K562 (cell line): ENCODE measurements around the gene RHEB. TPM values are rescaled to one million over a fixed set of nuclear protein-coding genes. Genes with fewer than 3 reads are reported as not detected.

ENCODE experiments used
- ATAC-seq: fragments of 200-7000 bp; cut with Tn5 transposase; 3 replicates; pipeline ENCODE4 v1.9.1; 2020; ENCODE audit warnings: moderate library complexity
- BruUV-seq: library from RNA; stranded (reverse); fragments of 400-500 nt; replicated peaks from 2 replicates; lab custom pipeline; 2021; lab: Mats Ljungman, UMichigan
- CTCF ChIA-PET: fragments of 300-600 bp; formaldehyde crosslinking; extraction: SDS; loops from one replicate; lab custom pipeline; 2021; ENCODE audit warnings: low intra/inter-chr PET ratio; lab: Yijun Ruan, JAX
- POLR2A ChIA-PET: fragments of 300-600, 350-650 bp; sonication (Branson Sonifier 250); formaldehyde crosslinking; extraction: SDS; loops from one replicate; lab custom pipeline; 2021; ENCODE audit warnings: antibody characterized with exemption, inconsistent platforms; lab: Yijun Ruan, JAX
- DNase-seq, 4 experiments: peaks; one replicate each; pipeline versions ENCODE4 v3.0.0 to v3.0.0-alpha.2; 2011 to 2018; ENCODE audit warnings: low spot score in 3 of 4, mixed read lengths in 3 of 4; ENCODE audit errors: extremely low read depth in 1 of 4
- FAIRE-seq: peaks from 2 replicates; lab custom pipeline; 2011; peaks lifted over from hg19 to GRCh38; lab: Jason Lieb, UNC
- H2AFZ ChIP-seq: 2 replicates; pipeline ENCODE4 v1.6.0; 2011; ENCODE audit warnings: low read depth, low read length, control low read depth, inconsistent platforms
- H3K27ac ChIP-seq: fragments of 200-600 bp; 3 replicates; pipeline ENCODE4 v1.8.0; 2011; ENCODE audit warnings: low read depth, mild to moderate bottlenecking, control low read depth, inconsistent platforms, low read length, moderate library complexity, mixed read lengths; ENCODE audit errors: extremely low read depth
- H3K27me3 ChIP-seq, 2 experiments: fragments of 300-600 bp in 1 of 2; 2 replicates in 1 of 2; 3 replicates in 1 of 2; pipeline versions ENCODE4 v1.6.0 to v1.8.0; 2011; ENCODE audit warnings: inconsistent platforms in 2 of 2, low read length in 2 of 2, mild to moderate bottlenecking in 1 of 2, mixed read lengths in 1 of 2, moderate library complexity in 1 of 2; ENCODE audit not compliant: control insufficient read depth in 2 of 2, insufficient read depth in 2 of 2
- H3K36me3 ChIP-seq: fragments of 300-600 bp; 3 replicates; pipeline ENCODE4 v1.8.0; 2011; ENCODE audit warnings: mild to moderate bottlenecking, low read length, inconsistent platforms; ENCODE audit not compliant: control insufficient read depth, insufficient read depth
- H3K4me1 ChIP-seq, 2 experiments: fragments of 200-600 bp in 1 of 2; replicated peaks in 1 of 2; 2 replicates in 1 of 2; 3 replicates in 1 of 2; pipeline versions ENCODE4 v1.5.1 to v1.8.0; 2011; ENCODE audit warnings: inconsistent platforms in 2 of 2, low read length in 2 of 2, mild to moderate bottlenecking in 1 of 2, mixed read lengths in 1 of 2, moderate library complexity in 1 of 2; ENCODE audit not compliant: control insufficient read depth in 2 of 2, insufficient read depth in 2 of 2
- H3K4me2 ChIP-seq: 2 replicates; pipeline ENCODE4 v1.6.1; 2011; ENCODE audit warnings: low read length, control low read depth, inconsistent platforms, mixed read lengths; ENCODE audit not compliant: insufficient read depth
- H3K4me3 ChIP-seq: fragments of 200-600 bp; sonication (generic), shearing (Covaris generic); 2 replicates; pipeline ENCODE4 v1.5.1; 2016; ENCODE audit warnings: control low read depth, inconsistent platforms
- H3K79me2 ChIP-seq: fragments of 200-600 bp; 3 replicates; pipeline ENCODE4 v1.8.0; 2011; ENCODE audit warnings: low read length, inconsistent platforms; ENCODE audit not compliant: control insufficient read depth, insufficient read depth
- H3K9ac ChIP-seq, 2 experiments: 2 replicates each; pipeline versions ENCODE4 v1.6.0 to v1.6.1; 2011; ENCODE audit warnings: low read depth in 2 of 2, low read length in 2 of 2, control low read depth in 1 of 2, inconsistent platforms in 1 of 2, mild to moderate bottlenecking in 1 of 2, mixed read lengths in 1 of 2; ENCODE audit not compliant: insufficient read depth in 1 of 2
- H3K9me1 ChIP-seq: one replicate; pipeline ENCODE4 v1.6.0; 2011; ENCODE audit warnings: inconsistent platforms, mild to moderate bottlenecking, low read length, moderate library complexity; ENCODE audit not compliant: control insufficient read depth, insufficient read depth
- H3K9me3 ChIP-seq: replicated peaks from 2 replicates; pipeline ENCODE4 v1.5.1; 2011; ENCODE audit warnings: low read depth, low read length, inconsistent platforms; ENCODE audit not compliant: control insufficient read depth, insufficient read depth
- H4K20me1 ChIP-seq: replicated peaks from 2 replicates; pipeline ENCODE4 v1.6.1; 2011; ENCODE audit warnings: low read length, inconsistent platforms, mixed read lengths; ENCODE audit not compliant: control insufficient read depth, insufficient read depth
- ELF2 ChIP-seq: fragments of 250-450 bp; sonication (Bioruptor Pico); IDR thresholded peaks from 2 replicates; pipeline ENCODE4 v1.5.0; 2021; ENCODE audit warnings: mild to moderate bottlenecking
- KDM5B ChIP-seq: fragments of 200-600 bp; sonication (generic); IDR thresholded peaks from 2 replicates; pipeline ENCODE4 v1.6.1; 2012; ENCODE audit warnings: low read depth, mild to moderate bottlenecking, moderate library complexity, low read length, control low read depth, inconsistent platforms; ENCODE audit not compliant: insufficient replicate concordance
- MCM5 ChIP-seq: fragments of 450-650 bp; IDR thresholded peaks from 2 replicates; pipeline ENCODE4 v1.6.1; 2016; ENCODE audit warnings: low read depth
- SUPT5H ChIP-seq: fragments of 450-650 bp; IDR thresholded peaks from 2 replicates; pipeline ENCODE4 v1.6.1; 2016
- TAF9B ChIP-seq: fragments of 450-650 bp; IDR thresholded peaks from 2 replicates; pipeline ENCODE4 v1.6.1; 2018; ENCODE audit warnings: mild to moderate bottlenecking; ENCODE audit not compliant: partially characterized antibody
- ZBTB7A ChIP-seq: IDR thresholded peaks from 2 replicates; pipeline ENCODE4 v1.6.1; 2011; ENCODE audit warnings: low read depth, mild to moderate bottlenecking, low read length, moderate library complexity, borderline replicate concordance; ENCODE audit not compliant: control insufficient read depth
- WGBS: fragments of 100-300 bp; shearing (Covaris generic); methylation state at CpG from one replicate; pipeline ENCODE4 v1.1.6; 2016; ENCODE audit warnings: low coverage, mixed read lengths; ENCODE audit not compliant: insufficient coverage; ENCODE audit errors: missing lambda C conversion rate; 5-methylcytosine and 5-hydroxymethylcytosine counted together
- in situ Hi-C: fragments of 300-500 bp; cut with MboI; formaldehyde crosslinking; loops from 4 replicates; pipeline ENCODE4 v1.15.0; 2018; ENCODE audit warnings: inconsistent platforms, mixed read lengths
- intact Hi-C: fragments of 100-400 bp; cut with micrococcal nuclease; formaldehyde crosslinking; loops from 2 replicates; pipeline ENCODE4 v1.14.2; 2022
- polyA plus RNA-seq, 8 experiments: library from polyadenylated mRNA; depleted of rRNA in 4 of 8; stranded (reverse) in 5 of 8; unstranded in 3 of 8; fragments of >200 nt; fragmentation: Nextera tagmentation in 2 of 8; fragmentation: Illumina TruSeq in 1 of 8; extraction: Ambion mirVana in 2 of 8; extraction: Trizol in 1 of 8; gene quantifications; 2 replicates each; pipeline versions ENCODE4 v1.2.1 to v1.2.3, GENCODE V29; 2011 to 2014; ENCODE audit warnings: inconsistent platforms in 1 of 8, missing spikeins in 1 of 8
- total RNA-seq, 7 experiments: library from RNA; depleted of rRNA in 6 of 7; stranded (reverse); fragments of >200 nt in 6 of 7; fragmentation: Illumina TruSeq in 2 of 7; extraction: Trizol in 2 of 7; gene quantifications; 2 replicates each; pipeline versions ENCODE4 v1.2.1 to v1.2.3, GENCODE V29; 2011 to 2021; ENCODE audit warnings: low replicate concordance in 1 of 7
- TF ChIP-seq, protein P1 (sequence below): fragments of 450-650 bp; IDR thresholded peaks from 2 replicates; pipeline ENCODE4 v1.6.1; 2017; ENCODE audit warnings: mild to moderate bottlenecking, moderate library complexity
- TF ChIP-seq, protein P2 (sequence below): fragments of 250-450 bp; sonication (Bioruptor Pico); IDR thresholded peaks from 2 replicates; pipeline ENCODE4 v1.4.0; 2020; ENCODE audit warnings: mild to moderate bottlenecking, moderate library complexity, borderline replicate concordance

Gene RHEB
- total and polyA plus RNA-seq, 9 of the 15 experiments (the other 6 are each of a cell fraction or from before 2014, with no cell fraction given), result 28.5 to 249 (median 182) TPM

DNA sequence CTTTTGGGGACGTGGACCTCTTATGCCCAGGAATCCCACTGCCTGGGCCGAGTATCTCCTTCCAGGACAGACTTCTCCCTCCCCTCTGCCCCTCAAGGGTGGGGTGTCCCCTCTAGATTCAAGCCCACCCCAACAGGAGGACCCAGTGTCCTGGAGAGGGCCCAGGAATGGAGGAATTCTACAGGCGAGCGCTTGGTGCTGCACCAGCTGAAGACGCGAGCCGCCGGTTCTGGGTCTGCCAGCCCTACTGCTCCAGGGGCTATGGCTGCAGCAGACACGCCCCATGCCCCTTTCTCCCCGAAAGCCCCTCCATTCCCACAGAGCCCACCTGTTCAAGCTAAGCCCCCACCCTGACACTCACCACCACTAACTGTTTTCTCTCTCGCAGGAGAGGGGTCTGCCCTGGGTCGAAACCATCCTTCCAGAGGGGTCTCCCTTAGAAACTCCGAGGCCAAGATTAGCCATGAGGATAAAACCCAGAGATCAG, 88.4 kb downstream of the RHEB start:
- H3K4me2 ChIP-seq, result no peak overlapping the region
- no peak overlapping the region for H3K9ac ChIP-seq
- in situ Hi-C loops (no loop called here), intact Hi-C loops (no loop called here)
- ChIA-PET POLR2A (no interaction called here), CTCF (no interaction called here)
- ATAC-seq, result no peak
- peaks cover 11 to 86% of the 10 kb centered on the region in 2 experiments for H3K27me3 ChIP-seq
- TF ChIP-seq MCM5 (no peak), ZBTB7A (0 out of 2 replicates have a peak, but pooled peaks have one; percentile 5)
- no peak overlapping the region for H2AFZ ChIP-seq
- no peak overlapping the region for H3K27ac ChIP-seq
- no peaks in the 10 kb centered on the region for H3K9me3 ChIP-seq
- H3K4me3 ChIP-seq, result no peak overlapping the region
- peaks cover 8% of the 10 kb centered on the region; the same call in 1 of the 2 replicates for H4K20me1 ChIP-seq
- no peaks in the 10 kb centered on the region for H3K36me3 ChIP-seq
- BruUV-seq, result no TSS peak
- 34% methylated on average over 13 of the region's 13 CpGs for WGBS
- DNase-seq, result no peak
- no peaks in the 10 kb centered on the region for H3K9me1 ChIP-seq
- H3K4me1 ChIP-seq, result peaks cover 0 to 29% of the 10 kb centered on the region in 2 experiments; a peak in 3 of 5 replicates
- FAIRE-seq, result no peak
- no peaks in the 10 kb centered on the region for H3K79me2 ChIP-seq

DNA sequence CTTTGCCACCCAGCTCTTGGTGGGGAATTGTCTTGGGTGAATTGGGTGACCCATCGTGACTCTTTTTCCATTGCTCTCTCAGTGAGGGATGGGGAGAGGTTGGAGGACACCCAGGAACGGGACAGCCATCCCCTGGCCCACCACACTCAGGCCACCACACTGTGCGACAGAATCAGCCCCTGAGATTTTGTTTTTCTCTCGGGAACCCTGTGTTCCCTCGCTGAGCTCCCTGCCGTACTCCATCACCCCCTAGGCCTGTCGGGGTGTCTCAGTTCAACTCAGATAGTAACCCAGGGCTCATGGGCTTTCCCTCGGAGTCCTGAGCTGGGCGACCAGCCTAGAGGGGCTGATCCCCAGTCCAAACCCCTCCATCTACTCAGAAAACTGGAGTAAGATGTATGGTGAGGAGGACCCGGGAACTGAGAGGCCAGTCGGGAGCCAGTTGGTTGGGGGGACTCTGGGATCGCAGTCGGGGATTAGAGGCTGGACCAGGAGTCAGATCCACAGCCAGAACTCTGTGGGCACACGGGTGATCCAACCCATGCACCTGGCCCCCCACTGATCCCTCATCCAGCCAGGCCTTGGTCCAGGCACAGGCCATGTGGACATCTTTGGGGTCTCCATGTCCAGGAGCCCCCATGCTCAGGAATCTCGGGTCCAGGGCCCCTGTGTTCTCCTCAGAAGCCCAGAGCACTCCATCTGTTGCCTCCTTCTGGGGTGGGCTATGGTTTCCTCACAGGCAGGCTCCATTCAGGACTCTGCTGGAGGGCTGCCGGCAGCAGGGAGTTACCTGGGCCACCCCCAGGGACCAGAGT, 89.1 kb downstream of the RHEB start:
- no peak overlapping the region for H3K27ac ChIP-seq
- WGBS, result 12% methylated on average over 16 of the region's 16 CpGs

More for the DNA sequence above, 89.1 kb downstream of the RHEB start:
- FAIRE-seq, result no peak
- ATAC-seq, result no peak
- no peaks in the 10 kb centered on the region for H3K36me3 ChIP-seq
- H3K4me1 ChIP-seq, result peaks cover 0 to 26% of the 10 kb centered on the region in 2 experiments; a peak in 3 of 5 replicates
- TF ChIP-seq, protein P1, sequence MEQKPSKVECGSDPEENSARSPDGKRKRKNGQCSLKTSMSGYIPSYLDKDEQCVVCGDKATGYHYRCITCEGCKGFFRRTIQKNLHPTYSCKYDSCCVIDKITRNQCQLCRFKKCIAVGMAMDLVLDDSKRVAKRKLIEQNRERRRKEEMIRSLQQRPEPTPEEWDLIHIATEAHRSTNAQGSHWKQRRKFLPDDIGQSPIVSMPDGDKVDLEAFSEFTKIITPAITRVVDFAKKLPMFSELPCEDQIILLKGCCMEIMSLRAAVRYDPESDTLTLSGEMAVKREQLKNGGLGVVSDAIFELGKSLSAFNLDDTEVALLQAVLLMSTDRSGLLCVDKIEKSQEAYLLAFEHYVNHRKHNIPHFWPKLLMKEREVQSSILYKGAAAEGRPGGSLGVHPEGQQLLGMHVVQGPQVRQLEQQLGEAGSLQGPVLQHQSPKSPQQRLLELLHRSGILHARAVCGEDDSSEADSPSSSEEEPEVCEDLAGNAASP, result no peak
- TF ChIP-seq ELF2 (CRISPR knock-in tag) (no peak), KDM5B (peak; percentile 5), SUPT5H (no peak), TAF9B (no peak)
- TF ChIP-seq, protein P2, sequence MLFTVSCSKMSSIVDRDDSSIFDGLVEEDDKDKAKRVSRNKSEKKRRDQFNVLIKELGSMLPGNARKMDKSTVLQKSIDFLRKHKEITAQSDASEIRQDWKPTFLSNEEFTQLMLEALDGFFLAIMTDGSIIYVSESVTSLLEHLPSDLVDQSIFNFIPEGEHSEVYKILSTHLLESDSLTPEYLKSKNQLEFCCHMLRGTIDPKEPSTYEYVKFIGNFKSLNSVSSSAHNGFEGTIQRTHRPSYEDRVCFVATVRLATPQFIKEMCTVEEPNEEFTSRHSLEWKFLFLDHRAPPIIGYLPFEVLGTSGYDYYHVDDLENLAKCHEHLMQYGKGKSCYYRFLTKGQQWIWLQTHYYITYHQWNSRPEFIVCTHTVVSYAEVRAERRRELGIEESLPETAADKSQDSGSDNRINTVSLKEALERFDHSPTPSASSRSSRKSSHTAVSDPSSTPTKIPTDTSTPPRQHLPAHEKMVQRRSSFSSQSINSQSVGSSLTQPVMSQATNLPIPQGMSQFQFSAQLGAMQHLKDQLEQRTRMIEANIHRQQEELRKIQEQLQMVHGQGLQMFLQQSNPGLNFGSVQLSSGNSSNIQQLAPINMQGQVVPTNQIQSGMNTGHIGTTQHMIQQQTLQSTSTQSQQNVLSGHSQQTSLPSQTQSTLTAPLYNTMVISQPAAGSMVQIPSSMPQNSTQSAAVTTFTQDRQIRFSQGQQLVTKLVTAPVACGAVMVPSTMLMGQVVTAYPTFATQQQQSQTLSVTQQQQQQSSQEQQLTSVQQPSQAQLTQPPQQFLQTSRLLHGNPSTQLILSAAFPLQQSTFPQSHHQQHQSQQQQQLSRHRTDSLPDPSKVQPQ (CRISPR knock-in tag), result no peak
- H3K4me3 ChIP-seq, result no peak overlapping the region
- no TSS peak for BruUV-seq
- POLR2A ChIA-PET, result interaction anchor here (0.6 kb wide), 2 partner anchors 13 to 480 kb away, joined by 3 read pairs; no protein-coding TSS in a partner anchor
- no peaks in the 10 kb centered on the region for H3K9me1 ChIP-seq
- no peak overlapping the region for H3K4me2 ChIP-seq
- in situ Hi-C loops, result no loop called here
- CTCF ChIA-PET, result no interaction called here
- H3K9me3 ChIP-seq, result no peaks in the 10 kb centered on the region
- peaks cover 11 to 80% of the 10 kb centered on the region in 2 experiments for H3K27me3 ChIP-seq
- no peaks in the 10 kb centered on the region for H3K79me2 ChIP-seq
- H2AFZ ChIP-seq, result no peak overlapping the region
- no peak for DNase-seq
- intact Hi-C loops, result no loop called here
- no peak overlapping the region; a peak in 1 of 4 replicates for H3K9ac ChIP-seq
- peaks cover 8% of the 10 kb centered on the region; the same call in 1 of the 2 replicates for H4K20me1 ChIP-seq
